Chondrocyte (in vitro differentiated cells): Measurements from ENCODE around the gene BCAR3. TPM values are rescaled to one million over a fixed set of nuclear protein-coding genes. Genes with fewer than 3 reads are reported as not detected.

Experiments used
- DNase-seq: peaks from one replicate; pipeline ENCODE4 v3.0.0; 2021; ENCODE audit warnings: mixed read lengths, low spot score
- H3K27ac Mint-ChIP-seq: one replicate; pipeline ENCODE4 v1.8.0; 2021; ENCODE audit warnings: mild to moderate bottlenecking, moderate library complexity, mixed read lengths; ENCODE audit not compliant: unreplicated experiment
- H3K27me3 Mint-ChIP-seq: 2 replicates; pipeline ENCODE4 v1.8.0; 2021; ENCODE audit warnings: low read depth, mixed read lengths
- H3K36me3 Mint-ChIP-seq: 2 replicates; pipeline ENCODE4 v1.8.0; 2021; ENCODE audit warnings: low read depth, mixed read lengths
- H3K4me1 Mint-ChIP-seq: 2 replicates; pipeline ENCODE4 v1.8.0; 2021; ENCODE audit warnings: low read depth, mild to moderate bottlenecking, mixed read lengths
- H3K4me3 Mint-ChIP-seq: one replicate; pipeline ENCODE4 v1.8.0; 2021; ENCODE audit warnings: mild to moderate bottlenecking, moderate library complexity, mixed read lengths; ENCODE audit not compliant: unreplicated experiment
- H3K9me3 Mint-ChIP-seq: 2 replicates; pipeline ENCODE4 v1.8.0; 2021; ENCODE audit warnings: low read depth, mixed read lengths
- CTCF ChIP-seq: fragments of 200-600 bp; sonication (generic); IDR thresholded peaks from 2 replicates; pipeline ENCODE4 v1.5.0; 2021; ENCODE audit warnings: antibody characterized with exemption, mild to moderate bottlenecking, moderate library complexity
- total RNA-seq: library from RNA; stranded (reverse); gene quantifications from 3 replicates; pipeline ENCODE4 v1.2.1, GENCODE V29; 2021

BCAR3 gene
- total RNA-seq, 1 donor from 2014 or later = 18.5 TPM

- no peaks in the 10 kb centered on the region for H3K9me3 Mint-ChIP-seq
- no peaks in the 10 kb centered on the region for H3K27me3 Mint-ChIP-seq
- DNase-seq = no peak
- peaks cover 96% of the 10 kb centered on the region for H3K4me1 Mint-ChIP-seq
- H3K36me3 Mint-ChIP-seq = no peaks in the 10 kb centered on the region
- H3K27ac Mint-ChIP-seq = no peak overlapping the region
- no peak for TF ChIP-seq CTCF
- H3K4me3 Mint-ChIP-seq = peak overlapping the region; percentile 77
Observed at GRCh38 chr1:93611668-93612067, 70.0 kb downstream of the BCAR3 start.

- TF ChIP-seq CTCF = no peak
- Mint-ChIP-seq H3K36me3 (no peaks in the 10 kb centered on the region), H3K4me3 (no peak overlapping the region), H3K9me3 (no peaks in the 10 kb centered on the region), H3K4me1 (peaks cover 96% of the 10 kb centered on the region), H3K27ac (peak overlapping the region; percentile 11), H3K27me3 (no peaks in the 10 kb centered on the region)
- no peak for DNase-seq
Observed at GRCh38 chr1:93609536-93609935, 72.1 kb downstream of the BCAR3 start.

- Mint-ChIP-seq H3K27me3 (no peaks in the 10 kb centered on the region), H3K4me3 (peak overlapping the region; percentile 25), H3K36me3 (no peaks in the 10 kb centered on the region), H3K9me3 (no peaks in the 10 kb centered on the region), H3K27ac (peak overlapping the region; percentile 91), H3K4me1 (peaks cover 94% of the 10 kb centered on the region)
- TF ChIP-seq CTCF = peak; percentile 46
- DNase-seq = no peak
Observed at GRCh38 chr1:93608187-93609109, 73.2 kb downstream of the BCAR3 start.

- no peak for DNase-seq
- no peak for TF ChIP-seq CTCF
- no peaks in the 10 kb centered on the region for H3K9me3 Mint-ChIP-seq
- H3K36me3 Mint-ChIP-seq = no peaks in the 10 kb centered on the region
- H3K4me1 Mint-ChIP-seq = peaks cover 87% of the 10 kb centered on the region
- peak overlapping the region; percentile 91 for H3K27ac Mint-ChIP-seq
- H3K27me3 Mint-ChIP-seq = no peaks in the 10 kb centered on the region
- H3K4me3 Mint-ChIP-seq = no peak overlapping the region
Observed at GRCh38 chr1:93607814-93608186, 73.8 kb downstream of the BCAR3 start.

- no peak for DNase-seq
- H3K27me3 Mint-ChIP-seq = no peaks in the 10 kb centered on the region
- peaks cover 69% of the 10 kb centered on the region for H3K4me1 Mint-ChIP-seq
- no peaks in the 10 kb centered on the region for H3K9me3 Mint-ChIP-seq
- H3K4me3 Mint-ChIP-seq = no peak overlapping the region
- peak overlapping the region; percentile 81 for H3K27ac Mint-ChIP-seq
- no peak for TF ChIP-seq CTCF
- no peaks in the 10 kb centered on the region for H3K36me3 Mint-ChIP-seq
Observed at GRCh38 chr1:93605812-93606512, 75.7 kb downstream of the BCAR3 start.
